ENCODE results near the gene INPP5A. TPM values are rescaled to one million over a fixed set of nuclear protein-coding genes. Genes with fewer than 3 reads are reported as not detected.

INPP5A gene
- total RNA-seq, 2 donors from 2014 or later, result 20.7 to 26.7 TPM

GRCh38 chr10:132578287-132578951 lies 40.8 kb downstream of the INPP5A start:
- H3K27ac Mint-ChIP-seq, result no peak overlapping the region
- H3K4me1 ChIP-seq (ENCODE audit: control insufficient read depth, insufficient read depth, low read length), result no peaks in the 10 kb centered on the region
- no peaks in the 10 kb centered on the region for H3K27me3 ChIP-seq (ENCODE audit: control insufficient read depth, insufficient read depth, low read length, poor library complexity, severe bottlenecking)
- no peak overlapping the region for H3K27ac ChIP-seq (ENCODE audit: low read depth, low read length)
- no peak overlapping the region for H3K9ac ChIP-seq (ENCODE audit: extremely low read depth, low read length, poor library complexity, severe bottlenecking)
- no peak overlapping the region for H3K4me3 Mint-ChIP-seq
- H3K4me3 ChIP-seq (ENCODE audit: low read length), result no peak overlapping the region
- H3K36me3 ChIP-seq (ENCODE audit: control insufficient read depth, insufficient read depth, low read length), result no peaks in the 10 kb centered on the region
- TF ChIP-seq, protein P1, sequence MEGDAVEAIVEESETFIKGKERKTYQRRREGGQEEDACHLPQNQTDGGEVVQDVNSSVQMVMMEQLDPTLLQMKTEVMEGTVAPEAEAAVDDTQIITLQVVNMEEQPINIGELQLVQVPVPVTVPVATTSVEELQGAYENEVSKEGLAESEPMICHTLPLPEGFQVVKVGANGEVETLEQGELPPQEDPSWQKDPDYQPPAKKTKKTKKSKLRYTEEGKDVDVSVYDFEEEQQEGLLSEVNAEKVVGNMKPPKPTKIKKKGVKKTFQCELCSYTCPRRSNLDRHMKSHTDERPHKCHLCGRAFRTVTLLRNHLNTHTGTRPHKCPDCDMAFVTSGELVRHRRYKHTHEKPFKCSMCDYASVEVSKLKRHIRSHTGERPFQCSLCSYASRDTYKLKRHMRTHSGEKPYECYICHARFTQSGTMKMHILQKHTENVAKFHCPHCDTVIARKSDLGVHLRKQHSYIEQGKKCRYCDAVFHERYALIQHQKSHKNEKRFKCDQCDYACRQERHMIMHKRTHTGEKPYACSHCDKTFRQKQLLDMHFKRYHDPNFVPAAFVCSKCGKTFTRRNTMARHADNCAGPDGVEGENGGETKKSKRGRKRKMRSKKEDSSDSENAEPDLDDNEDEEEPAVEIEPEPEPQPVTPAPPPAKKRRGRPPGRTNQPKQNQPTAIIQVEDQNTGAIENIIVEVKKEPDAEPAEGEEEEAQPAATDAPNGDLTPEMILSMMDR (conservative IDR thresholded peaks at IDR 0.05), result no peak
- no peaks in the 10 kb centered on the region for H3K4me1 Mint-ChIP-seq
- DNase-seq, result no peak
- no peaks in the 10 kb centered on the region for H3K9me3 Mint-ChIP-seq
- 90 to 94% methylated on average over 9 to 19 of the region's 19 CpGs for WGBS, 2 experiments (ENCODE audit: insufficient coverage in 1 of 2, insufficient read length in 1 of 2)
- no peaks in the 10 kb centered on the region for H3K9me3 ChIP-seq (ENCODE audit: control insufficient read depth, low read length)
- no peaks in the 10 kb centered on the region for H3K36me3 Mint-ChIP-seq (ENCODE audit: low read depth)
- H3K27me3 Mint-ChIP-seq (ENCODE audit: insufficient read depth), result peaks cover 1% of the 10 kb centered on the region

- Histone ChIP-seq H3K4me1 (ENCODE audit: control insufficient read depth, insufficient read depth, low read length) (no peaks in the 10 kb centered on the region), H3K36me3 (ENCODE audit: control insufficient read depth, insufficient read depth, low read length) (no peaks in the 10 kb centered on the region), H3K9me3 (ENCODE audit: control insufficient read depth, low read length) (no peaks in the 10 kb centered on the region), H3K4me3 (ENCODE audit: low read length) (no peak overlapping the region), H3K27me3 (ENCODE audit: control insufficient read depth, insufficient read depth, low read length, poor library complexity, severe bottlenecking) (no peaks in the 10 kb centered on the region), H3K27ac (ENCODE audit: low read depth, low read length) (no peak overlapping the region), H3K9ac (ENCODE audit: extremely low read depth, low read length, poor library complexity, severe bottlenecking) (no peak overlapping the region)
- H3K27me3 Mint-ChIP-seq (ENCODE audit: insufficient read depth), result peaks cover 1% of the 10 kb centered on the region
- no peak overlapping the region for H3K27ac Mint-ChIP-seq
- 71 to 81% methylated on average over 14 to 29 of the region's 29 CpGs for WGBS, 2 experiments (ENCODE audit: insufficient coverage in 1 of 2, insufficient read length in 1 of 2)
- TF ChIP-seq, protein P1 (conservative IDR thresholded peaks at IDR 0.05), result no peak
- no peak overlapping the region for H3K4me3 Mint-ChIP-seq
- no peaks in the 10 kb centered on the region for H3K36me3 Mint-ChIP-seq (ENCODE audit: low read depth)
- H3K9me3 Mint-ChIP-seq, result no peaks in the 10 kb centered on the region
- no peaks in the 10 kb centered on the region for H3K4me1 Mint-ChIP-seq
- no peak for DNase-seq
Measured at GRCh38 chr10:132579027-132579859, 41.7 kb downstream of the INPP5A start.

DNA sequence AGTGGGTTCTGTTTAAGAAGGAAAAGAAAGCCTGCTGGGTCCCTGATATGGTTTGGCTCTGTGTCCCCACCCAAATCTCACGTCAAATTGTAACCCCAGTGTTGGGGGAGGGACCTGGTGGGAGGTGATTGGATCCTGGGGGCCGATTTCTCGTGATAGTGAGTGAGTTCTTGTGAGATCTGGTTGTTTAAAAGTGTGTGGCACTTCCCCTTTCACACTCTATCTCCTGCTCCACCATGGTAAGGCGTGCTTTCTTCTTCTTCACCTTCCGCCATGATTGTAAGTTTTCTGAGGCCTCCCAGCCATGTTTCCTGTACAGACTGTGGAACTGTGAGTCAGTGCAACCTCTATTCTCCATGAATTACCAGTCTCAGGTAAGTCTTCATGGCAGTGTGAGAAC lies 42.6 kb downstream of the INPP5A start:
- no peak overlapping the region for H3K9ac ChIP-seq (ENCODE audit: extremely low read depth, low read length, poor library complexity, severe bottlenecking)

More for the DNA sequence above, 42.6 kb downstream of the INPP5A start:
- TF ChIP-seq, protein P1 (conservative IDR thresholded peaks at IDR 0.05), result no peak
- no peaks in the 10 kb centered on the region for H3K36me3 Mint-ChIP-seq (ENCODE audit: low read depth)
- peaks cover 1% of the 10 kb centered on the region for H3K27me3 Mint-ChIP-seq (ENCODE audit: insufficient read depth)
- 77 to 90% methylated on average over 4 to 5 of the region's 5 CpGs for WGBS, 2 experiments (ENCODE audit: insufficient coverage in 1 of 2, insufficient read length in 1 of 2)
- no peaks in the 10 kb centered on the region for H3K9me3 Mint-ChIP-seq
- H3K27me3 ChIP-seq (ENCODE audit: control insufficient read depth, insufficient read depth, low read length, poor library complexity, severe bottlenecking), result no peaks in the 10 kb centered on the region
- no peak for DNase-seq
- H3K27ac ChIP-seq (ENCODE audit: low read depth, low read length), result no peak overlapping the region
- no peak overlapping the region for H3K4me3 Mint-ChIP-seq
- no peaks in the 10 kb centered on the region for H3K9me3 ChIP-seq (ENCODE audit: control insufficient read depth, low read length)
- no peaks in the 10 kb centered on the region for H3K4me1 ChIP-seq (ENCODE audit: control insufficient read depth, insufficient read depth, low read length)
- H3K4me1 Mint-ChIP-seq, result no peaks in the 10 kb centered on the region
- no peaks in the 10 kb centered on the region for H3K36me3 ChIP-seq (ENCODE audit: control insufficient read depth, insufficient read depth, low read length)
- H3K4me3 ChIP-seq (ENCODE audit: low read length), result no peak overlapping the region
- H3K27ac Mint-ChIP-seq, result no peak overlapping the region
